Activated naive CD4-positive, alpha-beta T cell treated with anti-CD3 and anti-CD28 coated beads, Interleukin-2, amount 50 U/mL, for 24 hours (primary cell): ENCODE data around the gene INF2.
"Not testable (repeated sequence)": the region's sequence is repeated elsewhere in the genome, so short reads cannot be mapped to it uniquely, and the experiment has no call there.

Source experiments
- H3K27ac Mint-ChIP-seq: one replicate; pipeline ENCODE4 v1.8.0; 2021; ENCODE audit warnings: mild to moderate bottlenecking, mixed read lengths
- H3K27me3 Mint-ChIP-seq: one replicate; pipeline ENCODE4 v1.8.0; 2021; ENCODE audit warnings: mixed read lengths
- H3K36me3 Mint-ChIP-seq: one replicate; pipeline ENCODE4 v1.8.0; 2021; ENCODE audit warnings: mixed read lengths
- H3K4me1 Mint-ChIP-seq: one replicate; pipeline ENCODE4 v1.8.0; 2021; ENCODE audit warnings: mixed read lengths
- H3K4me3 Mint-ChIP-seq: one replicate; pipeline ENCODE4 v1.8.0; 2021; ENCODE audit warnings: mild to moderate bottlenecking, mixed read lengths
- H3K9me3 Mint-ChIP-seq: one replicate; pipeline ENCODE4 v1.8.0; 2021; ENCODE audit warnings: mixed read lengths

The INF2 gene

GRCh38 chr14:104664588-104664987, 24.8 kb upstream of the INF2 start:
- Mint-ChIP-seq H3K27me3 (peaks cover 5% of the 10 kb centered on the region), H3K27ac (peak overlapping the region; percentile 23), H3K36me3 (no peaks in the 10 kb centered on the region), H3K4me3 (no peak overlapping the region), H3K9me3 (no peaks in the 10 kb centered on the region), H3K4me1 (peaks cover 25% of the 10 kb centered on the region)

- H3K36me3 Mint-ChIP-seq: no peaks in the 10 kb centered on the region
- H3K27ac Mint-ChIP-seq: peak overlapping the region; percentile 81
- H3K4me3 Mint-ChIP-seq: peak overlapping the region; percentile 50
- no peaks in the 10 kb centered on the region for H3K9me3 Mint-ChIP-seq
- H3K4me1 Mint-ChIP-seq: peaks cover 25% of the 10 kb centered on the region
- peaks cover 5% of the 10 kb centered on the region for H3K27me3 Mint-ChIP-seq
These were observed 24.2 kb upstream of the INF2 start for GRCh38 chr14:104665114-104665656.

- H3K27ac Mint-ChIP-seq: peak overlapping the region; percentile 81
- peak overlapping the region; percentile 50 for H3K4me3 Mint-ChIP-seq
These were observed 23.5 kb upstream of the INF2 start for GRCh38 chr14:104665657-104666522.

DNA sequence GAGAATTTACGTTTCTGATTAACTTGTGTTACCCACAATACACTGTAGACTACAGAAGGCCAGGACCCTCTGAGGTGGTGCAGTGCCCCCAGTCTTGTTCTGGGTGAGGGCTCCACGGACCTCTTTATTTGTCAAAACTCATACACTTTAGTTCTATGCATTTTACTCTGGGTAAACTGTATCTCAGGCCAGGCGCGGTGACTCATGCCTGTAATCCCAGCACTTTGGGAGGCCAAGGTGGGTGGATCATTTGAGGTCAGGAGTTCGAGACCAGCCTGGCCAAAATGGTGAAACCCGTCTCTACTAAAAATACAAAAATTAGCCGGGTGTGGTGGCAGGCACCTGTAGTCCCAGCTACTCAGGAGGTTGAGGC, 22.9 kb upstream of the INF2 start:
- H3K27me3 Mint-ChIP-seq, H3K4me3 Mint-ChIP-seq, H3K27ac Mint-ChIP-seq: not testable (repeated sequence)

More at GRCh38 chr14:104665657-104666522, 23.5 kb upstream of the INF2 start:
- no peaks in the 10 kb centered on the region for H3K36me3 Mint-ChIP-seq
- peaks cover 25% of the 10 kb centered on the region for H3K4me1 Mint-ChIP-seq
- no peaks in the 10 kb centered on the region for H3K9me3 Mint-ChIP-seq
- peaks cover 5% of the 10 kb centered on the region for H3K27me3 Mint-ChIP-seq

DNA sequence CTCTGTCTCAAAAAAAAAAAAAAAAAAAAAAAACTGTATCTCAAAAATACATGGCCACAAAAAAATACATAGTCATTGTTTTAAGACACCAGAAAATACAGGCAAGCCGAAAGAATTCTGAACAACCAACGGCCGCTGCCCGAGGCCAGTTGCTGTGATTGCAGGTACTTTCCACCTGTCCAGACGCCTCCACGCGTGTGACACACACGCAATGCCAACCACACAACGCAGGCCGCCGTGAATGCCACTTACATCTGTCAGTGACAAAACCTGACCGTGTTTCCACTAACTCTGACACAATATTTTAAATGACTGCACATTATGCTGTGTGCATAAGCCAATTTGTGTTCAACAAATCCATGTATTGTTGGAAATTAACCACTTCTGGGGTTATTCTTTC, 22.4 kb upstream of the INF2 start:
- Mint-ChIP-seq H3K9me3 (no peaks in the 10 kb centered on the region), H3K4me3 (no peak overlapping the region), H3K27me3 (peaks cover 3% of the 10 kb centered on the region), H3K36me3 (no peaks in the 10 kb centered on the region), H3K4me1 (peaks cover 25% of the 10 kb centered on the region), H3K27ac (no peak overlapping the region)

More for the DNA sequence above, 22.9 kb upstream of the INF2 start:
- H3K9me3 Mint-ChIP-seq, H3K36me3 Mint-ChIP-seq: not testable (repeated sequence)
- peaks cover 25% of the 10 kb centered on the region for H3K4me1 Mint-ChIP-seq

- Mint-ChIP-seq H3K27me3 (peaks cover 3% of the 10 kb centered on the region), H3K4me1 (peaks cover 20% of the 10 kb centered on the region), H3K36me3 (no peaks in the 10 kb centered on the region), H3K9me3 (no peaks in the 10 kb centered on the region), H3K27ac (no peak overlapping the region), H3K4me3 (no peak overlapping the region)
These were observed 19.7 kb upstream of the INF2 start for GRCh38 chr14:104669697-104670096.

DNA sequence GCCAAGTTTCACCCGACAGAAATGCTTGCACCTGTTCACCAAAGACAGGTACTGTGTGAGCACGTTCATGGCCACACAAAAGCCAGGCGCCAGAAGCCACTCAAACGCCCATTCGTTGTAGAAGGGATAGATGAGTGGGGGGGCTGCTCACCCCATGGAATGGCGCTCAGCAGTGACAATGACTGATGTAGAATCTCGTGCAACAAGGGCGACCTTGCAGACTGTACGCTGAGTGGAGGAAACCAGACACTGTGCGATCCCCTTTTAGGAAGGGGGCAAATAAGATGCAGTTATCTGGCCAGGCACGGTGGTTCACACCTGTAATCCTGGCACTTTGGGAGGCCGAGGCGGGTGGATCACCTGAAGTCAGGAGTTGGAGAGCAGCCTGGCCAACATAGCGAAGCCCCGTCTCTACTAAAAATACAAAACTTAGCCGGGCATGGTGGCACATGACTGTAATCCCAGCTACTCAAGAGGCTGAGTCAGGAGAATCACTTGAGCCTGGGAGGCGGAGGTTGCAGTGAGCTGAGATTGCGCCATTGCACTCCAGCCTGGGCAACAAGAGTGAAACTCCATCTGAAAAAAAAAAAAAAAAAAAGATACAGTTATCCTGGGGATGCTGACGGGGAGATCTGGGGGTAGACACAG, 18.0 kb upstream of the INF2 start:
- H3K9me3 Mint-ChIP-seq, H3K36me3 Mint-ChIP-seq, H3K27me3 Mint-ChIP-seq, H3K4me3 Mint-ChIP-seq, H3K27ac Mint-ChIP-seq, H3K4me1 Mint-ChIP-seq: not testable (repeated sequence)

- H3K4me3 Mint-ChIP-seq, H3K9me3 Mint-ChIP-seq, H3K4me1 Mint-ChIP-seq, H3K36me3 Mint-ChIP-seq, H3K27ac Mint-ChIP-seq, H3K27me3 Mint-ChIP-seq: not testable (repeated sequence)
These were observed 17.3 kb upstream of the INF2 start for GRCh38 chr14:104672119-104672518.

- no peaks in the 10 kb centered on the region for H3K9me3 Mint-ChIP-seq
- no peak overlapping the region for H3K4me3 Mint-ChIP-seq
- H3K36me3 Mint-ChIP-seq: no peaks in the 10 kb centered on the region
- peaks cover 14% of the 10 kb centered on the region for H3K4me1 Mint-ChIP-seq
- H3K27ac Mint-ChIP-seq: no peak overlapping the region
- H3K27me3 Mint-ChIP-seq: no peaks in the 10 kb centered on the region
These were observed 15.9 kb upstream of the INF2 start for GRCh38 chr14:104673481-104673880.

GRCh38 chr14:104675447-104675846, 14.0 kb upstream of the INF2 start:
- Mint-ChIP-seq H3K27me3 (no peaks in the 10 kb centered on the region), H3K27ac (no peak overlapping the region), H3K36me3 (no peaks in the 10 kb centered on the region), H3K4me1 (peaks cover 14% of the 10 kb centered on the region), H3K9me3 (no peaks in the 10 kb centered on the region), H3K4me3 (no peak overlapping the region)

- Mint-ChIP-seq H3K4me3 (no peak overlapping the region), H3K27me3 (no peaks in the 10 kb centered on the region), H3K4me1 (peaks cover 14% of the 10 kb centered on the region), H3K27ac (no peak overlapping the region), H3K9me3 (no peaks in the 10 kb centered on the region), H3K36me3 (no peaks in the 10 kb centered on the region)
These were observed 13.2 kb upstream of the INF2 start for GRCh38 chr14:104676130-104676693.

DNA sequence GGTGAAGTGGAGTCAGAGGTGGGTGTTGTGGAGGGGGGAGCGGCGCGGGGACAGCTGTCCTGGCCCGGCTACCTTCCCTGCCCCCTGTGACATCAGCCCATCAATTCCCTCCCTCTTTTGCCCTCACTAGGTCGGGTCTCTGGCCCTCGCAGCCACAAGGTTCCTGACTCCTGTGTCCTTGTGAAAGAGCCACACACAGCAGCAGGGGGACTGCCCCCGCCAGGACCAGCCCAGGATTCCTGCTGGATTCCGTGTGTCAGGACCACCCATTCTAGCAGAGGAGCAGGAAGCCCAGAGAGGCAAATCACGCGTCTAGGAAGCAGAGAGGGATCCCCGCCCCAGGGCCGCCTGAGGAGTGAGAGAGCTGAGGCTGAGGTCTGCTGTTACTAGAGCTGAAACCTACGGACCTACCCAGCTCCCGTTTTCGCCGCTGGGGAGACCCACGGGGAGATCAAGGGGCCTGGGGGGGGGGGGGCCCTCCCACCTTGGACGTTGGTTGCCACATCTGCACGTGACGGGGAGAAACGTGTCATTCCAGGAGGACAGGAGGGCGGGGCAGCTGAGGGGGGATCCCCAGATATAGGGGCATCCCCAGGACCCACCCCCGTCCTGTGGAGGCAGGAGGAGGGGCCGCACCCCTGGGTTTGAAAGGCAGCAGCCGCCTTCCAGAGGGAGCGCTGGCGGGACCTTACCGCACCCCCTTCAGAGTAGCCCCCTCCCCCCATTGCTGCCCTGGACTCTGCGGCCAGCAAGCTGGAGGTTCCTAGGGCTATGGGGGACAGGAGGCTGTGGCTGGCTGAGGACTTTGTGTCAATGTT, 12.5 kb upstream of the INF2 start:
- Mint-ChIP-seq H3K27ac (no peak overlapping the region), H3K36me3 (no peaks in the 10 kb centered on the region), H3K27me3 (no peaks in the 10 kb centered on the region), H3K4me1 (peaks cover 14% of the 10 kb centered on the region), H3K9me3 (no peaks in the 10 kb centered on the region), H3K4me3 (peak overlapping the region; percentile 81)

DNA sequence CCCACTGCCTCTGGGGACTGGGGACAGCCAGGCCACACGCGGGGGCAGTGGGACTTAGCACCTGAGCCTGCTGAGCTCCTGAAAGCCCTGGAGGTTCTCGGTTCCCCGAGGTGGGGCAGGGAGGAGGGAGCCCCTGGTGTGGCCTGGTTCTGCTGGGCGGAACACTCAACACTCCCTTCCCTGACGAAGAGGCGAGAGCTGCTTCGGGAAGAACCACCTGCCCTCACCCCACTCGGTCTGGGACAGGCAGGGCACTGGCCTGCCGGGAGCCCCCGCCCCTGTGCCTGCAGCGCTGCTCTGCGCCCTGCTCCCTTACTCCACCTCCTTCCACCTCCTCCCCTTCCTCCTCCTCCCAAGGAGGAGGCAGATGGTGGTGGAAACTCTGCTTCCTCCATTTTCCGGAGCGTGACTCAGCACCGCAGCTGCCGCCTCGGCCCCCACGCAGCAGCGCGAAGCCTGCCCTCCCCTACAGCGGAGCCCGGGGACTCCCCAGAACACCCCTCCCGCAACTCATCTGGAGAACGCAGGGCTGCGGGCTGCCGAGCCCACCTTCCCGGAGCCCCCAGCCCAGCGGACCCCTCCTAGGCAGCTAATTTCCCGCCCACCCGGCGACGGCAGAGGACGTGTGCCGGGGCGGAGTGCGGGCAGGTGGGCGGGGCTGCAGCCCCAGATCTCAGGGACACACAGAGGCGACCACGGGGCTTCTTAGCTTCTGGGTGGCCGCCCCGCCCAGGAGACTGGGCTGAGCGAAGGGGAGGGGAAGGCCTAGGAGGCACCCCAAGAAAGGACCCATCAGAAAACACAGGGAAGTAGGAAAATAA, 11.7 kb upstream of the INF2 start:
- peak overlapping the region; percentile 87 for H3K27ac Mint-ChIP-seq
- H3K4me1 Mint-ChIP-seq: peaks cover 14% of the 10 kb centered on the region
- peak overlapping the region; percentile 81 for H3K4me3 Mint-ChIP-seq
- H3K36me3 Mint-ChIP-seq: no peaks in the 10 kb centered on the region
- H3K27me3 Mint-ChIP-seq: no peaks in the 10 kb centered on the region
- H3K9me3 Mint-ChIP-seq: no peaks in the 10 kb centered on the region

- H3K9me3 Mint-ChIP-seq: no peaks in the 10 kb centered on the region
- no peaks in the 10 kb centered on the region for H3K36me3 Mint-ChIP-seq
- H3K4me1 Mint-ChIP-seq: peaks cover 14% of the 10 kb centered on the region
- no peaks in the 10 kb centered on the region for H3K27me3 Mint-ChIP-seq
- peak overlapping the region; percentile 81 for H3K4me3 Mint-ChIP-seq
- H3K27ac Mint-ChIP-seq: peak overlapping the region; percentile 87
These were observed 11.1 kb upstream of the INF2 start for GRCh38 chr14:104678346-104678745.
